Endothelial cell of umbilical vein (primary cell): ENCODE measurements around the gene PPP6R1. TPM values are rescaled to one million over a fixed set of nuclear protein-coding genes. Genes with fewer than 3 reads are reported as not detected.

Experiments used
- BruUV-seq: library from RNA; stranded (reverse); fragments of 400-500 nt; replicated peaks from 2 replicates; lab custom pipeline; 2021; lab: Mats Ljungman, UMichigan
- CTCF ChIA-PET: fragments of 300-600, 350-600 bp; sonication (Branson Sonifier 250); formaldehyde crosslinking; loops from one replicate; lab custom pipeline; 2021; ENCODE audit warnings: antibody characterized with exemption, inconsistent platforms; lab: Charles Lee
- POLR2A ChIA-PET: fragments of 300-600, 350-600 bp; sonication (Branson Sonifier 250); formaldehyde crosslinking; loops from one replicate; lab custom pipeline; 2021; ENCODE audit warnings: antibody characterized with exemption, inconsistent platforms; lab: Charles Lee
- DNase-seq: peaks from one replicate; pipeline ENCODE4 v3.0.0-alpha.2; 2011; ENCODE audit warnings: low read depth, low spot score
- FAIRE-seq: peaks from 2 replicates; lab custom pipeline; 2011; peaks lifted over from hg19 to GRCh38; lab: Jason Lieb, UNC
- H2AFZ ChIP-seq: 2 replicates; pipeline ENCODE4 v1.6.0; 2012; ENCODE audit warnings: low read depth, low read length, control low read depth, inconsistent platforms
- H3K27ac ChIP-seq: 2 replicates; pipeline ENCODE4 v1.5.1; 2011; ENCODE audit warnings: low read depth, mild to moderate bottlenecking, control low read depth, low read length, moderate library complexity; ENCODE audit not compliant: insufficient read depth
- H3K27me3 ChIP-seq, 2 experiments: 2 replicates each; pipeline versions ENCODE4 v1.6.0 to v1.6.1; 2011; ENCODE audit warnings: low read length in 2 of 2, mixed read lengths in 1 of 2; ENCODE audit not compliant: control insufficient read depth in 2 of 2, insufficient read depth in 2 of 2
- H3K36me3 ChIP-seq, 2 experiments: 2 replicates in 1 of 2; 3 replicates in 1 of 2; pipeline ENCODE4 v1.5.1; 2011; ENCODE audit warnings: low read length in 2 of 2, mild to moderate bottlenecking in 1 of 2, moderate library complexity in 1 of 2; ENCODE audit not compliant: control insufficient read depth in 2 of 2, insufficient read depth in 2 of 2; ENCODE audit errors: extremely low read depth in 1 of 2
- H3K4me1 ChIP-seq: 3 replicates; pipeline ENCODE4 v1.5.1; 2011; ENCODE audit warnings: mild to moderate bottlenecking, low read length; ENCODE audit not compliant: control insufficient read depth, insufficient read depth; ENCODE audit errors: extremely low read depth
- H3K4me2 ChIP-seq: 2 replicates; pipeline ENCODE4 v1.6.1; 2011; ENCODE audit warnings: low read length, control low read depth, mixed read lengths; ENCODE audit not compliant: insufficient read depth
- H3K4me3 ChIP-seq, 3 experiments: fragments of 200-600 bp in 1 of 3; sonication (generic), shearing (Covaris generic) in 1 of 3; replicated peaks in 1 of 3; 2 replicates each; pipeline ENCODE4 v1.5.1; 2011 to 2016; ENCODE audit warnings: control low read depth in 3 of 3, low read length in 3 of 3, mild to moderate bottlenecking in 2 of 3, inconsistent platforms in 1 of 3, low read depth in 1 of 3, moderate library complexity in 1 of 3; ENCODE audit not compliant: insufficient read depth in 1 of 3
- H3K79me2 ChIP-seq: 2 replicates; pipeline ENCODE4 v1.6.0; 2012; ENCODE audit warnings: low read length, inconsistent platforms; ENCODE audit not compliant: control insufficient read depth, insufficient read depth
- H3K9ac ChIP-seq: replicated peaks from 2 replicates; pipeline ENCODE3; 2011; ENCODE audit warnings: low read length, control low read depth; ENCODE audit not compliant: insufficient read depth; ENCODE audit errors: extremely low read depth
- H3K9me1 ChIP-seq: replicated peaks from 3 replicates; pipeline ENCODE4 v1.6.0; 2011; ENCODE audit warnings: mild to moderate bottlenecking, low read length; ENCODE audit not compliant: control insufficient read depth, insufficient read depth; ENCODE audit errors: extremely low read depth
- H3K9me3 ChIP-seq: replicated peaks from 2 replicates; pipeline ENCODE4 v1.5.1; 2012; ENCODE audit warnings: low read length, inconsistent platforms; ENCODE audit not compliant: control insufficient read depth, insufficient read depth
- H4K20me1 ChIP-seq: replicated peaks from 2 replicates; pipeline ENCODE3; 2011; ENCODE audit warnings: mild to moderate bottlenecking, low read length; ENCODE audit not compliant: control insufficient read depth, insufficient read depth; ENCODE audit errors: extremely low read depth
- EZH2 ChIP-seq: IDR thresholded peaks from 2 replicates; pipeline ENCODE4 v1.6.1; 2012; ENCODE audit warnings: borderline replicate concordance, low read depth, mild to moderate bottlenecking, moderate library complexity, low read length, inconsistent platforms; ENCODE audit not compliant: severe bottlenecking
- FOS ChIP-seq: IDR thresholded peaks from 2 replicates; pipeline ENCODE4 v1.6.1; 2011; ENCODE audit warnings: mild to moderate bottlenecking, low read length, moderate library complexity, borderline replicate concordance; ENCODE audit not compliant: insufficient read depth
- GATA2 ChIP-seq: IDR thresholded peaks from 2 replicates; pipeline ENCODE4 v1.7.0; 2011; ENCODE audit warnings: low read depth, mild to moderate bottlenecking, moderate library complexity, mixed read lengths, low read length; ENCODE audit not compliant: insufficient read length, insufficient read depth
- JUN ChIP-seq: IDR thresholded peaks from 2 replicates; pipeline ENCODE4 v1.6.1; 2011; ENCODE audit warnings: borderline replicate concordance, low read depth; ENCODE audit not compliant: insufficient read length, insufficient read depth
- MYC ChIP-seq: IDR thresholded peaks from one replicate; pipeline ENCODE4 v1.6.1; 2011; ENCODE audit warnings: mild to moderate bottlenecking, low read depth, low read length
- POLR2A ChIP-seq: IDR thresholded peaks from 2 replicates; pipeline ENCODE4 v1.6.1; 2012; ENCODE audit warnings: low read depth, mild to moderate bottlenecking, control low read depth, low read length
- POLR2AphosphoS5 ChIP-seq: IDR thresholded peaks from 2 replicates; pipeline ENCODE4 v1.6.1; 2012; ENCODE audit warnings: low read depth, mild to moderate bottlenecking, control low read depth, low read length, moderate library complexity; ENCODE audit not compliant: insufficient read depth
- dilution Hi-C: fragments of 300-500 bp; cut with MboI; formaldehyde crosslinking; loops from one replicate; pipeline ENCODE4 v1.15.0; 2019; ENCODE audit warnings: low sequenced_read_pairs; ENCODE audit not compliant: extremely low pct_ligation_motif_present
- intact Hi-C: fragments of 100-400 bp; cut with micrococcal nuclease; formaldehyde crosslinking; loops from one replicate; pipeline ENCODE4 v1.10.0; 2022
- polyA plus RNA-seq, 4 experiments: library from polyadenylated mRNA; depleted of rRNA in 3 of 4; stranded (reverse) in 3 of 4; unstranded in 1 of 4; fragments of >200 nt; gene quantifications; 2 replicates each; pipeline versions ENCODE4 v1.2.1 to v1.2.3, GENCODE V29; 2011 to 2012; ENCODE audit warnings: missing spikeins in 1 of 4
- total RNA-seq: library from RNA; stranded (reverse); gene quantifications from 2 replicates; pipeline ENCODE4 v1.2.3, GENCODE V29; 2021
- TF ChIP-seq, protein P1 (sequence below), 2 donors: IDR thresholded peaks; 1 replicate in 1 of 2; 2 replicates in 1 of 2; pipeline ENCODE4 v1.5.1; 2011; ENCODE audit warnings: low read length in 2 of 2, mild to moderate bottlenecking in 2 of 2, moderate library complexity in 2 of 2, control low read depth in 1 of 2, inconsistent platforms in 1 of 2, low read depth in 1 of 2; ENCODE audit not compliant: insufficient read depth in 1 of 2; ENCODE audit errors: extremely low read depth in 1 of 2
- TF ChIP-seq, protein P2 (sequence below): IDR thresholded peaks from 2 replicates; pipeline ENCODE4 v1.6.1; 2011; ENCODE audit not compliant: insufficient read depth, insufficient read length

Gene PPP6R1
- total and polyA plus RNA-seq, 2 donors (not counting 3 experiments of a cell fraction or from before 2014, with no cell fraction given), result 35.7 to 71.8 TPM

DNA sequence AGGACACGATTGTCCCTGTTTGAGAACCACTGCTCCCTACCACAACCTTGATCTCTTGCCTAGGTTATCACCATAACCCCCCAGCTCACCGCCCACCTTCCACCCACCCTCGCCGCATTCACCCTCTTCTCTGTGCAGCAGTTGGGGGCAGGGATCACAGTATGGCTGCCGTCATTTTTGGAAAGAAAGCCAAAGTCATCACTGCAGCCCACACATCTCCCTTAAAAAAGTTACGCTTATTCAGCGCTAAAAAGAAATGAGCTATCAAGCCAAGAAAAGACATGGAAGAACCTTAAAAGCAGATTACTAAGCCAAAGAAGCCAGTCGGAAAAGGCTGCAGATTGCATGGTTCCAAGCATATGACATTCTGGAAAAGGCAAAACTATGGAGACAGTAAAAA is 10.5 kb upstream of the PPP6R1 start:
- Histone ChIP-seq H3K79me2 (no peaks in the 10 kb centered on the region), H3K9ac (no peak overlapping the region), H3K27me3 (no peaks in the 10 kb centered on the region), H3K27ac (no peak overlapping the region), H3K36me3 (peaks cover 0 to 3% of the 10 kb centered on the region in 2 experiments), H3K9me1 (no peaks in the 10 kb centered on the region), H3K9me3 (no peaks in the 10 kb centered on the region), H3K4me1 (no peaks in the 10 kb centered on the region), H3K4me2 (no peak overlapping the region), H3K4me3 (no peak overlapping the region), H4K20me1 (no peaks in the 10 kb centered on the region), H2AFZ (no peak overlapping the region)
- CTCF ChIA-PET, result interaction anchor here (0.6 to 1.4 kb wide), 2 partner anchors 9 to 33 kb away, joined by 3 to 4 read pairs; no protein-coding TSS in a partner anchor
- dilution Hi-C loops, result no loop called here
- TF ChIP-seq, protein P1, sequence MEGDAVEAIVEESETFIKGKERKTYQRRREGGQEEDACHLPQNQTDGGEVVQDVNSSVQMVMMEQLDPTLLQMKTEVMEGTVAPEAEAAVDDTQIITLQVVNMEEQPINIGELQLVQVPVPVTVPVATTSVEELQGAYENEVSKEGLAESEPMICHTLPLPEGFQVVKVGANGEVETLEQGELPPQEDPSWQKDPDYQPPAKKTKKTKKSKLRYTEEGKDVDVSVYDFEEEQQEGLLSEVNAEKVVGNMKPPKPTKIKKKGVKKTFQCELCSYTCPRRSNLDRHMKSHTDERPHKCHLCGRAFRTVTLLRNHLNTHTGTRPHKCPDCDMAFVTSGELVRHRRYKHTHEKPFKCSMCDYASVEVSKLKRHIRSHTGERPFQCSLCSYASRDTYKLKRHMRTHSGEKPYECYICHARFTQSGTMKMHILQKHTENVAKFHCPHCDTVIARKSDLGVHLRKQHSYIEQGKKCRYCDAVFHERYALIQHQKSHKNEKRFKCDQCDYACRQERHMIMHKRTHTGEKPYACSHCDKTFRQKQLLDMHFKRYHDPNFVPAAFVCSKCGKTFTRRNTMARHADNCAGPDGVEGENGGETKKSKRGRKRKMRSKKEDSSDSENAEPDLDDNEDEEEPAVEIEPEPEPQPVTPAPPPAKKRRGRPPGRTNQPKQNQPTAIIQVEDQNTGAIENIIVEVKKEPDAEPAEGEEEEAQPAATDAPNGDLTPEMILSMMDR (IDR thresholded peaks at IDR 0.05; ENCODE audit: extremely low read depth in 1 of 2, insufficient read depth in 1 of 2, low read depth in 1 of 2, low read length in 2 of 2), result no peak
- BruUV-seq, result no TSS peak
- POLR2A ChIA-PET, result no interaction called here
- intact Hi-C loops, result no loop called here
- FAIRE-seq (no peak), DNase-seq (no peak)

DNA sequence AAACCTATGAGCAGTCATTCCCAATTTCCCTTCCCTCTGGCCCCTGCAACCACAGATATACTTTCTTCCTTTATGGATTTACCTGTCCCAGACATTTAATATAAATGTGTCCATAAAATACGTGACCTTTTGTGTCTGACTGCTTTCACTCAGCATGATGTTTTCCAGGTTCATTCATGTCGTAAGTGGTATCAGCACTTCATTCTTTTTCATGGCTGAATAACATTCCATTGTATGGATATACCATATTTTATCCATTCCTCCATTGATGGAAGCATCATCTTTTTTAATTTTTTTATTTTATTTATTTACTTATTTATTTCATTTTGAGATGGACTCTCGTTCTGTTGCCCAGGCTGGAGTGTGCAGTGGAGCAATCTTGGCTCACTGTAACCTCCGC is 8.0 kb upstream of the PPP6R1 start:
- H3K4me1 ChIP-seq, result no peaks in the 10 kb centered on the region
- CTCF ChIA-PET, result no interaction called here
- dilution Hi-C loops, result no loop called here
- BruUV-seq, result no TSS peak
- no peak for DNase-seq
- TF ChIP-seq FOS, result no peak
- no peak for TF ChIP-seq POLR2AphosphoS5
- TF ChIP-seq MYC, result no peak
- no peak for TF ChIP-seq POLR2A
- TF ChIP-seq GATA2, result no peak
- TF ChIP-seq, protein P2, sequence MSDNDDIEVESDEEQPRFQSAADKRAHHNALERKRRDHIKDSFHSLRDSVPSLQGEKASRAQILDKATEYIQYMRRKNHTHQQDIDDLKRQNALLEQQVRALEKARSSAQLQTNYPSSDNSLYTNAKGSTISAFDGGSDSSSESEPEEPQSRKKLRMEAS, result no peak
- TF ChIP-seq JUN, result no peak
- no peak for TF ChIP-seq EZH2
- TF ChIP-seq, protein P1 (IDR thresholded peaks at IDR 0.05; ENCODE audit: extremely low read depth in 1 of 2, insufficient read depth in 1 of 2, low read depth in 1 of 2, low read length in 2 of 2), result no peak
- no peak for FAIRE-seq
- no peak overlapping the region for H3K9ac ChIP-seq
- H4K20me1 ChIP-seq, result no peaks in the 10 kb centered on the region
- no peak overlapping the region for H2AFZ ChIP-seq
- no peaks in the 10 kb centered on the region for H3K27me3 ChIP-seq
- H3K27ac ChIP-seq, result no peak overlapping the region
- no peaks in the 10 kb centered on the region for H3K9me1 ChIP-seq
- H3K36me3 ChIP-seq, result no peaks in the 10 kb centered on the region
- no peaks in the 10 kb centered on the region for H3K79me2 ChIP-seq
- no peak overlapping the region for H3K4me2 ChIP-seq
- POLR2A ChIA-PET, result no interaction called here
- no peak overlapping the region for H3K4me3 ChIP-seq
- intact Hi-C loops, result no loop called here
- no peaks in the 10 kb centered on the region for H3K9me3 ChIP-seq
